Osteoblast (primary cell): ENCODE results near the gene SEPTIN2. TPM values are rescaled to one million over a fixed set of nuclear protein-coding genes. Genes with fewer than 3 reads are reported as not detected.

Experiments
- DNase-seq: peaks from one replicate; pipeline ENCODE4 v3.0.0; 2011; ENCODE audit warnings: low spot score, mixed read lengths; ENCODE audit not compliant: insufficient read length; ENCODE audit errors: missing footprints
- H2AFZ ChIP-seq: 2 replicates; pipeline ENCODE4 v1.6.0; 2011; ENCODE audit warnings: mild to moderate bottlenecking, low read length
- H3K27ac ChIP-seq: 2 replicates; pipeline ENCODE4 v1.5.1; 2011; ENCODE audit warnings: mild to moderate bottlenecking, low read depth, low read length, moderate library complexity
- H3K27me3 ChIP-seq: 2 replicates; pipeline ENCODE4 v1.6.0; 2012; ENCODE audit warnings: mild to moderate bottlenecking, control low read depth, inconsistent platforms, low read length, moderate library complexity; ENCODE audit not compliant: insufficient read depth
- H3K36me3 ChIP-seq: 2 replicates; pipeline ENCODE4 v1.5.1; 2011; ENCODE audit warnings: mild to moderate bottlenecking, low read length, control low read depth, moderate library complexity; ENCODE audit not compliant: insufficient read depth
- H3K4me1 ChIP-seq: 2 replicates; pipeline ENCODE4 v1.5.1; 2011; ENCODE audit warnings: mild to moderate bottlenecking, low read length, control low read depth, moderate library complexity; ENCODE audit not compliant: insufficient read depth
- H3K4me2 ChIP-seq: 2 replicates; pipeline ENCODE4 v1.6.0; 2011; ENCODE audit warnings: mild to moderate bottlenecking, low read length; ENCODE audit not compliant: insufficient read depth
- H3K4me3 ChIP-seq: fragments of 200-600 bp; sonication (generic); 3 replicates; pipeline ENCODE4 v1.5.1; 2012; ENCODE audit warnings: mild to moderate bottlenecking, low read length, inconsistent platforms; ENCODE audit not compliant: insufficient read depth
- H3K79me2 ChIP-seq: 2 replicates; pipeline ENCODE4 v1.6.0; 2012; ENCODE audit warnings: mild to moderate bottlenecking, low read length, control low read depth, inconsistent platforms; ENCODE audit not compliant: insufficient read depth
- H3K9me3 ChIP-seq: 2 replicates; pipeline ENCODE4 v1.5.1; 2011; ENCODE audit warnings: low read depth, low read length, control low read depth
- H4K20me1 ChIP-seq: 2 replicates; pipeline ENCODE4 v1.6.0; 2012; ENCODE audit warnings: mild to moderate bottlenecking, low read length, control low read depth; ENCODE audit not compliant: insufficient read depth
- CTCF ChIP-seq: IDR thresholded peaks from 2 replicates; pipeline ENCODE4 v1.5.1; 2011; ENCODE audit warnings: mild to moderate bottlenecking, low read depth, low read length, moderate library complexity; ENCODE audit errors: extremely low read depth
- total RNA-seq: library from RNA; depleted of rRNA; stranded (reverse); fragments of >200 nt; gene quantifications from 2 replicates; pipeline ENCODE4 v1.2.3, GENCODE V29; 2012

The SEPTIN2 gene
- total RNA-seq, 1 donor = 418 TPM

GRCh38 chr2:241325257-241325656, 9.5 kb downstream of the SEPTIN2 start:
- TF ChIP-seq CTCF = no peak
- Histone ChIP-seq H3K36me3 (peaks cover 36% of the 10 kb centered on the region), H3K4me3 (no peak overlapping the region), H3K27me3 (no peaks in the 10 kb centered on the region), H3K4me1 (peaks cover 23% of the 10 kb centered on the region), H3K27ac (no peak overlapping the region), H3K4me2 (no peak overlapping the region), H2AFZ (no peak overlapping the region), H4K20me1 (peaks cover 44% of the 10 kb centered on the region), H3K9me3 (no peaks in the 10 kb centered on the region), H3K79me2 (peaks cover 97% of the 10 kb centered on the region)
- no peak for DNase-seq

- H3K36me3 ChIP-seq = peaks cover 59% of the 10 kb centered on the region
- H3K27ac ChIP-seq = no peak overlapping the region
- no peak for TF ChIP-seq CTCF
Observed at GRCh38 chr2:241329669-241330615, 14.2 kb downstream of the SEPTIN2 start.

GRCh38 chr2:241330616-241330981, 14.9 kb downstream of the SEPTIN2 start:
- H4K20me1 ChIP-seq = peaks cover 15% of the 10 kb centered on the region
- no peak overlapping the region for H2AFZ ChIP-seq
- no peak for DNase-seq
- no peak overlapping the region for H3K4me2 ChIP-seq
- H3K27ac ChIP-seq = no peak overlapping the region
- H3K9me3 ChIP-seq = no peaks in the 10 kb centered on the region
- peaks cover 92% of the 10 kb centered on the region for H3K79me2 ChIP-seq
- H3K36me3 ChIP-seq = peaks cover 60% of the 10 kb centered on the region
- H3K4me3 ChIP-seq = no peak overlapping the region
- no peaks in the 10 kb centered on the region for H3K27me3 ChIP-seq
- no peak for TF ChIP-seq CTCF
- H3K4me1 ChIP-seq = no peaks in the 10 kb centered on the region

More at GRCh38 chr2:241329669-241330615, 14.2 kb downstream of the SEPTIN2 start:
- Histone ChIP-seq H3K4me1 (no peaks in the 10 kb centered on the region), H3K79me2 (peaks cover 92% of the 10 kb centered on the region), H4K20me1 (peaks cover 17% of the 10 kb centered on the region), H3K4me3 (no peak overlapping the region), H3K9me3 (no peaks in the 10 kb centered on the region), H2AFZ (no peak overlapping the region), H3K27me3 (no peaks in the 10 kb centered on the region), H3K4me2 (no peak overlapping the region)
- no peak for DNase-seq

GRCh38 chr2:241334813-241335212, 19.1 kb downstream of the SEPTIN2 start:
- Histone ChIP-seq H3K4me1 (peaks cover 4% of the 10 kb centered on the region), H3K4me2 (no peak overlapping the region), H3K27me3 (no peaks in the 10 kb centered on the region), H3K9me3 (no peaks in the 10 kb centered on the region), H3K36me3 (peaks cover 72% of the 10 kb centered on the region), H3K4me3 (no peak overlapping the region), H3K79me2 (peaks cover 77% of the 10 kb centered on the region), H2AFZ (no peak overlapping the region), H4K20me1 (peaks cover 10% of the 10 kb centered on the region), H3K27ac (no peak overlapping the region)
- DNase-seq = no peak
- TF ChIP-seq CTCF = no peak
